ENCODE measurements around the gene ATF6B. TPM values are rescaled to one million over a fixed set of nuclear protein-coding genes. Genes with fewer than 3 reads are reported as not detected.
A peak's percentile ranks its signal among the peaks of the same experiment; 100 is the strongest.
"Not testable (repeated sequence)": the region's sequence is repeated elsewhere in the genome, so short reads cannot be mapped to it uniquely, and the experiment has no call there.

ATF6B gene
- total RNA-seq, 4 donors from 2014 or later = 13.3 to 26.9 (median 25.2) TPM

GRCh38 chr6:32107406-32107805 lies 20.6 kb downstream of the ATF6B start:
- Histone ChIP-seq H3K27me3 (no peaks in the 10 kb centered on the region), H3K27ac (peak overlapping the region; percentile 21 to 86 (median 81)), H3K4me3 (peak overlapping the region in 1 of 2 donors; percentile 54), H3K9me3 (no peaks in the 10 kb centered on the region), H3K36me3 (no peaks in the 10 kb centered on the region), H3K4me1 (peaks cover 0 to 72% (median 53%) of the 10 kb centered on the region in 3 donors)
- WGBS, 2 donors (ENCODE audit: low coverage in 1 of 2) = 40% methylated on average over 1 of the region's 1 CpG; no CpG with 5 or more reads in 1 of the 2 donors
- ATAC-seq = no peak
- TF ChIP-seq, protein P1, sequence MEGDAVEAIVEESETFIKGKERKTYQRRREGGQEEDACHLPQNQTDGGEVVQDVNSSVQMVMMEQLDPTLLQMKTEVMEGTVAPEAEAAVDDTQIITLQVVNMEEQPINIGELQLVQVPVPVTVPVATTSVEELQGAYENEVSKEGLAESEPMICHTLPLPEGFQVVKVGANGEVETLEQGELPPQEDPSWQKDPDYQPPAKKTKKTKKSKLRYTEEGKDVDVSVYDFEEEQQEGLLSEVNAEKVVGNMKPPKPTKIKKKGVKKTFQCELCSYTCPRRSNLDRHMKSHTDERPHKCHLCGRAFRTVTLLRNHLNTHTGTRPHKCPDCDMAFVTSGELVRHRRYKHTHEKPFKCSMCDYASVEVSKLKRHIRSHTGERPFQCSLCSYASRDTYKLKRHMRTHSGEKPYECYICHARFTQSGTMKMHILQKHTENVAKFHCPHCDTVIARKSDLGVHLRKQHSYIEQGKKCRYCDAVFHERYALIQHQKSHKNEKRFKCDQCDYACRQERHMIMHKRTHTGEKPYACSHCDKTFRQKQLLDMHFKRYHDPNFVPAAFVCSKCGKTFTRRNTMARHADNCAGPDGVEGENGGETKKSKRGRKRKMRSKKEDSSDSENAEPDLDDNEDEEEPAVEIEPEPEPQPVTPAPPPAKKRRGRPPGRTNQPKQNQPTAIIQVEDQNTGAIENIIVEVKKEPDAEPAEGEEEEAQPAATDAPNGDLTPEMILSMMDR (IDR thresholded peaks at IDR 0.05) = no peak
- TF ChIP-seq POLR2AphosphoS5 (IDR thresholded peaks at IDR 0.05) = peak; percentile 38

- TF ChIP-seq EP300 (IDR thresholded peaks at IDR 0.05) (no peak), POLR2A (IDR thresholded peaks at IDR 0.05) (no peak), POLR2AphosphoS5 (IDR thresholded peaks at IDR 0.05) (no peak)
- TF ChIP-seq, protein P1 (IDR thresholded peaks at IDR 0.05) = no peak
- Histone ChIP-seq H3K4me3 (no peak overlapping the region), H3K4me1 (peaks cover 0 to 52% (median 33%) of the 10 kb centered on the region in 3 donors), H3K36me3 (no peaks in the 10 kb centered on the region), H3K27me3 (no peaks in the 10 kb centered on the region), H3K9me3 (no peaks in the 10 kb centered on the region), H3K27ac (peak overlapping the region in 3 of 4 donors; percentile 38 to 86 (median 85))
- ATAC-seq = no peak
- 36 to 41% methylated on average over 3 of the region's 4 CpGs for WGBS, 2 donors (ENCODE audit: low coverage in 1 of 2)
These were observed 22.6 kb downstream of the ATF6B start for GRCh38 chr6:32105433-32105832.

DNA sequence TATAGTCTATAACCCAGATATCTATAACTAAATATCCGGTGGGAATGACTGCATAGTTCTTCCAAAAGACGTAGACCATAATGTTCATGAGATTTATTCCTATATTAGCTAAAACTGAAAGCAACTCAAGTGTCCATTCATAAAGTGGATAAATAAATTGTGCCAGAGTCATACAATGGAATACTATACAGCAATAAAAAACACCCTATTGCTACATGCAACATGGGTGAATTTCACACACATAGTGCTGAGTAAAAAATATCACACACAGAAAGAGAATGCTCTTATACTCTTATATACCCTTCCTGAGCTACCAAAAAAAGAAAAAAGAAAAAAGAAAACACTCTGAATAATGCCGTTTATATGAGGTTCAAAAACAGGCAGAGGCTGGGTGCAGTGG lies 25.8 kb downstream of the ATF6B start:
- Histone ChIP-seq H3K36me3 (peaks cover 0 to 7% of the 10 kb centered on the region in 2 donors), H3K9me3 (no peaks in the 10 kb centered on the region), H3K4me1 (peaks cover 0 to 22% (median 18%) of the 10 kb centered on the region in 3 donors), H3K27me3 (peaks cover 4% of the 10 kb centered on the region), H3K4me3 (no peak overlapping the region), H3K27ac (no peak overlapping the region)
- WGBS, 2 donors (ENCODE audit: low coverage in 1 of 2) = 90 to 91% methylated on average over 3 of the region's 3 CpGs
- no peak for TF ChIP-seq EP300 (IDR thresholded peaks at IDR 0.05)
- no peak for TF ChIP-seq POLR2A (IDR thresholded peaks at IDR 0.05)
- TF ChIP-seq POLR2AphosphoS5 (IDR thresholded peaks at IDR 0.05) = no peak
- TF ChIP-seq, protein P1 (IDR thresholded peaks at IDR 0.05) = no peak
- ATAC-seq = no peak

- WGBS, 2 donors (ENCODE audit: low coverage in 1 of 2) = 88 to 100% methylated on average over 1 to 4 of the region's 8 CpGs
- H3K27ac ChIP-seq, H3K9me3 ChIP-seq: not testable (repeated sequence)
These were observed 27.8 kb downstream of the ATF6B start for GRCh38 chr6:32100251-32100650.

DNA sequence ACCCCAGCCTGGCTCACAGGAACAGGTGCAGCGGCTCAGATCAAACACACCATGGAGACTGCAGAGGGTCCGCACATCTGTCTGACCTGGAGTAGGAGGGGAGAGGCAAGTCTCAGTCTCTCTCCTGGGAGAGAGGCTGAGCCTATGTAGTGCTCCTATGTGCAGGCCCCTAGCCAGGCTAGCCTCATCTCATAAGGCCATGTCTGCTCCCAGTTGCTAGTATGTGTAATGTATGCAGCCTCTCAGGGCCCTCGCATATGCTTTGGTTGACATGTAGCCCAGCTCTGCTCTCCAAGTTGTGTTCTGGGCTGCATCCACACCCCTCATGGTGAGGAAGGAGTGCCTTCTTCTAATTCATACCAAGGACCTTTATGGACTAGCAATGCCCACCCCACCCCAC lies 30.7 kb downstream of the ATF6B start:
- WGBS, 2 donors (ENCODE audit: low coverage in 1 of 2) = 100% methylated on average over 2 of the region's 3 CpGs; no CpG with 5 or more reads in 1 of the 2 donors
- H3K27ac ChIP-seq = no peak overlapping the region

More at GRCh38 chr6:32100251-32100650, 27.8 kb downstream of the ATF6B start:
- Histone ChIP-seq H3K36me3 (peaks cover 0 to 27% of the 10 kb centered on the region in 2 donors), H3K27me3 (peaks cover 24% of the 10 kb centered on the region), H3K4me1 (peaks cover 0 to 22% (median 13%) of the 10 kb centered on the region in 3 donors)
- ATAC-seq, H3K4me3 ChIP-seq: not testable (repeated sequence)

More for the DNA sequence above, 30.7 kb downstream of the ATF6B start:
- Histone ChIP-seq H3K4me3 (no peak overlapping the region), H3K4me1 (peaks cover 0 to 48% (median 21%) of the 10 kb centered on the region in 3 donors), H3K36me3 (peaks cover 0 to 38% of the 10 kb centered on the region in 2 donors), H3K27me3 (peaks cover 26% of the 10 kb centered on the region), H3K9me3 (no peaks in the 10 kb centered on the region)
- no peak for ATAC-seq
- TF ChIP-seq, protein P1 (IDR thresholded peaks at IDR 0.05) = no peak
- TF ChIP-seq EP300 (IDR thresholded peaks at IDR 0.05) (no peak), POLR2AphosphoS5 (IDR thresholded peaks at IDR 0.05) (no peak), POLR2A (IDR thresholded peaks at IDR 0.05) (no peak)

Data from gastroesophageal sphincter (tissue), 4 donors.